HG03039 (cell line): ENCODE data around the gene FOXO1.

Experiments
- ATAC-seq: cut with Tn5 transposase; IDR thresholded peaks from one replicate; pipeline ENCODE4 v1.9.1; 2021; ENCODE audit warnings: mild to moderate bottlenecking, moderate library complexity; ENCODE audit not compliant: unreplicated experiment

Gene FOXO1

DNA sequence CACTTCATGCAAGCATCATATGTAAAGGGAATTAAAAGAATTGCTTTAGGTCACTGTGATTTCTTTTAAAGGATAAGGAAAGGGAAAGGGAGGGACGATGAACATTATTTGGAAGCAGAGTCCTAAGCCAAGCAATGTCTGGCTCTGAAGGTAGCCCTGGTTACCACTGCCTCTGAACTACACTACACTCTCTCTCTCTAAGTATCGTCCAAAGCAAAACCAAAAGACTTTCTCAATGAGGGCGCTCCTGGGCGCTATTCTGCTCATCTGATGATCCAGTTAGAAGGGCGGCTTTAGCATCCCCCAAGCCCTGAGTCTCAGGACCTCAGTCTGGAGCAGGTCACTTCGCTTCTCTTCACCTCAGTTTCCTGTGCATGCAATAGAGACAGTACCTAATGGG lies 26.2 kb downstream of the FOXO1 start:
- no peak for ATAC-seq

DNA sequence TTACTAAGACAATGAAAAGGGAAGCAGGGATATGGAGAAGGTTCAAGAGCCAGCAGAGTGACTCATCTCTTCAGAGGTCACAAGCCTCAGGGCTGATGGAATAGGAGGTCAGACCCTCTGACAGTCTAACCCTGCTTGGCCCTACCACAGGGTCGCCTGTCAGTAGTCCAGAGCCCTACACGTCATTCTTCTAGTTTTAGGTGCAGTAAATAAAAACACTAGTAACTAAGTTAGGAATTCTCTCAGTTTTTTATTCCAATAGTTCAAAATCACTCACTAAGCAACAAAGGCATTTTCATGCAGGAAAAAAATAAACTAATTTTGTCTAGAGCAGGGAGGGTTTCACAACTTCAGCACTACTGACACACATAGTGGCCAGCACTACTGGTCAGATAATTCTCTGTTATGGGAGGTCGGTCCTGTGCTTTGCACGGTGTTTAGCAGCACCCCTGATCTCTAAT lies 27.2 kb downstream of the FOXO1 start:
- no peak for ATAC-seq

DNA sequence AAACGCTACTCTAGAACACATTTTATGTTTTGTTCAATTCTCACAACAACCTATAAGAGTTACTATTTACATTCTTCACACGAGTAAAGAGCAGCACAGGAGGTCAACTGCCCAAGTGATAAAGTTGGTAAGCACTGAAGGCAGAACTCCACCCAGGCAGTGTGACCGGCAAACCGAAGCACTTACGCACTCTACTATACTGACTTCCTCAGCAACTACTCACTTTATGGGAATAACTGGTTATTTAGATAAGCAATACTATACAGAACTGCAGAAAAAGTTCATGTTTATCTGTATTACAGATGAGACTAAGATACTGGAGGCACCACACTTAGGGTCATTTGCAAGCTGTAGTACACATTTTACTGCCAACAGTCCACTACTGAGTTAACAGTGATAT lies 28.8 kb downstream of the FOXO1 start:
- no peak for ATAC-seq

DNA sequence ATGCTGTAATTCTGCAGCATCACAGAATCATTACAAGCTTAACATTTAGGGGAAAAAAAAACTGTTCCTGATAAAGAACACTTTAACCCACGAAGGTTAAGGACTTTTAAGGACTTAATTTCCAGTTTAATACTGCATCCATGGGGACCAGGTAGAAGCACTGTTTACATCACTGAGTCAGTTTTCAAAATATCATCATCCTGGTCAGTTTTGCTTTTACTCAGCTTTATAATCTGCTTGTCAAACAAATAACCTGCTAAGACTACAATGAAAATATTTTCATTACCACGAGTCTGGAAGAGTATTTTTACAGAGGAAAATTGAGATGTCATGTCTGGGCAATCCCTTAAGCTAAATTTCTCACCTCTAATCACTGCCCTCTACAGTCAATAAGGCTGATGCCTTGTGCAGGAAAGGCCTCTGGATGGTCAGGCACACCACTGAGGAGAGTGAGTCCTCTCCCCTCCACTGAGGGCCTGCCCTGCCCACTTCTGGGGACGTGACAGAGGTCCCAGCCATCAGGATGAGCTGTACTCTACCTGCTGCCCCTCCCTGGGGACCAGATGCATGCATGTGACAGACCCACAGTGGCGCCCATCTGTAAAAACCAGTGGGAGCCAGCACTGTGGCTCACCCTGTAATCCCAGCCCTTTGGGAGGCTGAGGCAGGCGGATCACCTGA lies 31.0 kb downstream of the FOXO1 start:
- no peak for ATAC-seq

GRCh38 chr13:40632915-40633314 lies 33.5 kb downstream of the FOXO1 start:
- ATAC-seq: no peak

GRCh38 chr13:40631605-40632004 lies 34.8 kb downstream of the FOXO1 start:
- ATAC-seq: no peak

GRCh38 chr13:40629678-40630384 lies 36.6 kb downstream of the FOXO1 start:
- ATAC-seq: peak; percentile 79

DNA sequence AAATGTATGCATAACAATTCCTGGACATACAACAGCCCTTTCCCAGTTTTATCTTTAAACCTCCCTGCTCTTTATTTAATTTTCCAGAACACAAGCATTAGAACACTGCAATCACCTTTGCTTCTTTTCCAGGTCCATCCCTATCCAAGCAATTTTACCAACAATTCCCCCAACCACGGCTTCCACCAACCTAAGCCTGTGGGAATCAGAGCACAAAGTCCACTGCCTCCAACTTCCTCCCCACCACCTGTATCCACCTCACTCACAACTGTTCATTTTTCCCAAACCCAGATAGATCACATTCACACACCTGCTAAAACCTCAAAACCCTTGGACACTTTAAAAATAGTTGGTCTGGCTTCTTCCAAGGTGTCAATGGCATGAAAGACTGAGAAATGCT lies 39.5 kb downstream of the FOXO1 start:
- no peak for ATAC-seq

DNA sequence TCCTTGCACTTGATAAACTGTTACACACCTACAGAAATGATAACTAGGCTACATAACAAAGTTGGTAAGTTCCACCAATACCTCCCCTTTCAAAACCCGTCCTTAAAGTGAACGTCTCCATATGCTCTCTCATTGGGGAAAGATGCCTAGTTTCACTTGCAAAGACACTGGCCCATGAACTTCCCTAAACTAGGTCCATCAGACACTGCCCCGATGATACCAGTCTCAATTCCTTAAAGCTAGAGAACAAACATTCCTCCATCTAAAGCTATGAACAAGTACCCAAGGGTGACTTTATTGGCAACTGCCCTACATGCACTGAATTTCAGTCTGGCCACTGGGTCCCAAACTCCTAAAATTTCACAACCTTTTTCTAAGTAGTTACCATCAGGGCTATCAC lies 39.9 kb downstream of the FOXO1 start:
- no peak for ATAC-seq

GRCh38 chr13:40624986-40625385 lies 41.5 kb downstream of the FOXO1 start:
- no peak for ATAC-seq

GRCh38 chr13:40624383-40624782 lies 42.1 kb downstream of the FOXO1 start:
- no peak for ATAC-seq

DNA sequence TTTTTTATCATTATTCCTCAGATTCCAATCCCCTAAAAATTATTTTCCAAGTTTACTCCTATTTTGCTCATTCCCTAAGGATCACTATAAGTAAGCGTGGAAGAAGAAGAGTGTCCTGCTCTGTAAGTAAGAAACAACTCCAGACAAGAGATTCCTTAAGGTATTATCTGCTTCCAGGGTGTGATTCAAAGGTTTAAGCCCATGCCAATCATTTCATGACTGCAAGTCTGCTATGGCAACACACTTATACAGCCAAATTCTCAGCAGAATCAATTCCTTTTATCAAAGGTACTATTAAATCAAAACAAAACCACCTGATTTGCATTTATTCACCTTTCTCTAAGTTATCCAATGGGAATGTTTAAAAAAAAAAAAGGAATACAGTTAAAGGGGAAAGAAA lies 43.7 kb downstream of the FOXO1 start:
- no peak for ATAC-seq

GRCh38 chr13:40622246-40622645 lies 44.2 kb downstream of the FOXO1 start:
- no peak for ATAC-seq

DNA sequence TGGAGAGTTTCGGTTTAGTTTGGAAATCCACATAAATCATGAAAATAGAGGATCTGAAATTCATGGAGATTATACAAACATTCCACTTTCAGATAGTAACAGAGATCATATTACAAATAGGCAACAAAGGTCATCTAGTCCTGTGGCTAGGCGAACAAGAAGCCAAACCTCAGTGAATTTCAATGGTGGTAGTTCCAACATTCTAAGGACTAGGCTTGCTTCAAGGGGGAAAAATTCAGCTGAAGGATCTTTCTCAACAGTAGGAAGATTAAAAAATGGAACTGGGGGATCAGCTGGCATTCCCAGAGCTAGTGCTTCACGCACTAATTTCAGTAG lies 47.0 kb downstream of the FOXO1 start:
- no peak for ATAC-seq

GRCh38 chr13:40618581-40619478 lies 47.6 kb downstream of the FOXO1 start:
- no peak for ATAC-seq

DNA sequence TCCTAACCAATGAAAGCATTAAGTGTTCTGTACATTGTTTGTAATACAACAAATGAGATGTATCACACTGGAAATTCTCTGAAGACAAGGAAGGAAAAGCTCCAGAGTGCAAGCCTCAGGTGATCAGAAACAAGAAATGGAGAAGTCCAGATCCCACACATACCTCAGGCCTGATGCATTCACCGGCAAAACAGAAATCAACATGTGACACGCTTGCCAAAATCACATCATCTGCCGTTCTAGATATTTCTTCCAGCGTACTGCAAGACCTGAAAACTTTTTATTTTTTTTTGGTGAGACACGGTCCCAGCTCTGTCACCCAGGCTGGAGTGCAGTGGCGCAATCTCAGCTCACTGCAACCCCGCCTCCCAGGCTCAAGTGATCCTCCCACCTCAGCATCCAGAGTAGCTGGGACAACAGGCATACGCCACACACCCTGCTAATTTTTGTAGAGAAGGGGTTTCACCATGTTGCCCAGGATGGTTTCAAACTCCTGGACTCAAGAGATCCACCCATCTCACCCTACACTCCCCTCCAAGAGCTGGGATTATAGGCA lies 48.6 kb downstream of the FOXO1 start:
- no peak for ATAC-seq

DNA sequence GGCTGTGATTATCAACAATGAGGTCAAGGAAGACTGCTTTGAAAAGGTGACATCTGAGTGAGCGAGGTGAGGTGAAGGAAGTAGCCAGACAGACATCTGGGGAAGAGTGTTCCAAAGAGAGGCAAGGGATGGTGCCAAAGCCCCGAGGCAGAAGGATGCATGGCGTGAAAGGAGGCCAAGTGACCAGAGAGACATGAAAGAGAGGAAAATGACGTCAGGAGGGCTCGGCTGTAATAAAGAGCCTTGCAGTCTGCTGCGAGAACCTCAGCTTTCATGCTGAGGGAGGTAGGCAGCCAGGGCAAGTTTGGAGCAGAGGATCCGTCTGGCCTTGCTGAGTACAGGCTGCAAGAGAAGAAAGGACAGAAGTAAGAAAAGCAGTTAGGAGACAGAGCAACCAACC lies 50.8 kb downstream of the FOXO1 start:
- ATAC-seq: no peak

GRCh38 chr13:40613914-40614313 lies 52.5 kb downstream of the FOXO1 start:
- no peak for ATAC-seq

GRCh38 chr13:40613192-40613818 lies 53.1 kb downstream of the FOXO1 start:
- peak; percentile 82 for ATAC-seq

DNA sequence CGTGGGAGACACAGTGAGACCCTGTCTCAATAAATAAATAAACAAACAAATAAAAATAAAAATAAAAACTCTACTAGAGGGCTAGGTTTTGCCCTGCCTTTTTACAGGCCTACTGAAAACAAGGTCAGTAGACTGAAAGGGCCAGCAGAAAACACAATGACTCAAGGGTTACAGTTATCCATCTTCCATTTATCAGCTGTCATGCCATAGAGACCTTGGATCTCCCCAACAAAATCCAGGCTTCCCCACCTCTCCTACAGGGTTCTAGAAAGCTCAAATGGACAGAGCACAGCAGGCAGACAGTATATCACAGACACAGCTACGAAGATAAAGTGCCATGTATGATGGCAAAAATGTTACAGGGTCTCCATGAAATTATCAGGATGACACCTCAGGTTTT lies 54.4 kb downstream of the FOXO1 start:
- no peak for ATAC-seq

DNA sequence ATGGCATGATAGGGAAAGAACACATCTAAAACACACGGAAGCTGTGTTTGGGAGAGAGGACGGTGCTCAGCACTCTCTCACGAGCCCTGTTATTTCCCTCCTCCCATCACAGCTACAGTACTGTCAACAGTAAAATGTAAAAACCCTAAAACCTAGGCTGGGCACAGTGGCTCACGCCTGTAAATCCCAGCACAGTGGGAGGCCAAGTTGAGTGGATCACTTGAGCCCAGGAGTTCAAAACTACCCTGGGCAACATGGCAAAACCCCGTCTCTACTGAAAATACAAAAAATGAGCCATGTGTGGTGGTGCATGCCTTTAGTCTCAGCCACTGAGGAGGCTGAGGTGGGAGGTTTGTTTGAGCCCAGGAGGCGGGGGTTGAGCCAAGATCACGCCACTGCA lies 54.8 kb downstream of the FOXO1 start:
- ATAC-seq: no peak
